D341Med (cell line): ENCODE data around the gene EIF4G1.

ENCODE experiments used
- DNase-seq: peaks from one replicate; pipeline ENCODE4 v3.0.0; 2012; ENCODE audit warnings: low spot score

The EIF4G1 gene

GRCh38 chr3:184307915-184308314, 6.5 kb upstream of the EIF4G1 start:
- DNase-seq: no peak

- DNase-seq: no peak
Observed at GRCh38 chr3:184308744-184309143, 5.7 kb upstream of the EIF4G1 start.

- DNase-seq: no peak
Observed at GRCh38 chr3:184311633-184312032, 2.8 kb upstream of the EIF4G1 start.

DNA sequence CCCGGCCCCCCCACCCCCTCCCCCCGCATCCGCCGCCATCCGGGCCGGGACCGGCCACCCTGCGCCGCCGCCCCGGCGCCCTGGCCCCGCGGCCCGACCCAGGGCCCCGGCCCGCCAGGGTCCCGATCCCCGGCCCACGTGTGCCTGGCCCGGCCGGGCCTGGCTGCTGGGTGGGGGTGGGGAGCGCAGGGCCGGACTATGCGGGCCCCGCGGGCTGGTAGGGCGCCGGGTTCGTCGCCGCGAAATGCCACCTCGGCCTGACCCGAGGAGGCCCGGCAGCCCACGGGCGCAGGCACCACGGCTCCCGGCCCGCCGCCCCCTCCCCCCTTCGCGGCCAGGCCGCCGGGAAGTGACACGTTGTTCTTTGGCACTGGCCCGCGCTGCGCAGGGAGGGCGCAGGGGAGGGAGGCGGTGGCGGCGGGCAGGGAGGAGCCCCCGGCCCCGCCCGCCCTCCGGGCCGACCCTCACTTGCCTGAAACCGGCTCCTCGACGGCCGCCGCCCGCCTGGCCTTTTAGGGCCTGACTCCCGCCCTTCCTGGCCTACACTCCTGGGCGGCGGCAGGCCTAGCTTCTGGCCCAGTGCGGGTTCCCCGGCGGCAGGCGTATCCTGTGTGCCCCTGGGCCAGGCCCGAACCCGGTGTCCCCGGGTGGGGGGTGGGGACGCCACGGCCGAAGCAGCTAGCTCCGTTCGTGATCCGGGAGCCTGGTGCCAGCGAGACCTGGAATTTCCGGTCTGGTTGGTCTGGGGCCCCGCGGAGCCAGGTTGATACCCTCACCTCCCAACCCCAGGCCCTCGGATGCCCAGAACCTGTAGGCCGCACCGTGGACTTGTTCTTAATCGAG, 515 bp downstream of the EIF4G1 start:
- peak; percentile 80 for DNase-seq

- no peak for DNase-seq
Observed at GRCh38 chr3:184315543-184315867, 1.1 kb downstream of the EIF4G1 start.

- DNase-seq: no peak
Observed at GRCh38 chr3:184315871-184316661, 1.7 kb downstream of the EIF4G1 start.

DNA sequence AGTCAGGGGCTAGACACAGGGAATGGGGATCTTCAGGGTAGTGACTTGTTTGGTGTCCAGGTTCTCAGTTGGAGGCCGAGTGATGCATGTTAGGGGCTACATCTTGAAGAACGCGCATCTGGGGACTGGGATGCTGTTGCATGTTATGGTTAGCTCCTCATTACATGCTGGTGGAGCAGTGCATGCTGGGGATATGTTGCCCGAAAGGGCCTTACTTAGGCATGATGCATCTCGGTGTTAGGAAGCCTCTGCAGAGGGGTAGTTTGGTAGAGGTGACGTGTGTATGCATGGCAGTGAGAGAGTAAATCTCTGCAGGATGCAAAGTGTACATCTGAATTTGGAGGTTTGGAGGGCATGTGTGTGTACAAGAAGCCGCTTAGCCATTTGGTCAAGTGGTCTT, 2.4 kb downstream of the EIF4G1 start:
- DNase-seq: no peak

DNA sequence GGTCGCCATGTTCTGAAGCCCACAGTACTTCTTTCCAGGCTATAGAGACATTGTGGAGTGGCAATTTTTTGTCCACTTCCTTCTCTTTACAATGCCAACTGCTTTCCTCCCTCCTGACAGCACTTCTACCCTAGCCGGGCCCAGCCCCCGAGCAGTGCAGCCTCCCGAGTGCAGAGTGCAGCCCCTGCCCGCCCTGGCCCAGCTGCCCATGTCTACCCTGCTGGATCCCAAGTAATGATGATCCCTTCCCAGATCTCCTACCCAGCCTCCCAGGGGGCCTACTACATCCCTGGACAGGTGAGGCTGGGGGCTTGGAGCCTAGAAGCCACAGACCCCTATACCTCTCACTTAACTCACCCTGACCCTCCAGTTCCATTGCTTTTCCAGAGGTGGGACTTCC, 2.8 kb downstream of the EIF4G1 start:
- no peak for DNase-seq

DNA sequence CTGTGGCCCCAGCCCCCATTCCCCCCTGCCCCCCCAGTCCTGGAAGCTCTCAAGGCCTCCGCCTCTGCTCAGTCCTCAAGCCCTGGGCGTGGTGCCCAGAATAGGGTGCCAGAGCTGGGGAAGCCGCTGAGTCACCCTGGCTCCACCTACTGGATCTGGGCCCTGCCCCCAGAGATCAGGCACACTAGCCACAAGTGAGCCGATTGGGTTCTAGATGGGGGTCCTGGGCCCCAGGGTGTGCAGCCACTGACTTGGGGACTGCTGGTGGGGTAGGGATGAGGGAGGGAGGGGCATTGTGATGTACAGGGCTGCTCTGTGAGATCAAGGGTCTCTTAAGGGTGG, 5.7 kb downstream of the EIF4G1 start:
- DNase-seq: peak; percentile 89

- DNase-seq: no peak
Observed at GRCh38 chr3:184321666-184322065, 7.3 kb downstream of the EIF4G1 start.

DNA sequence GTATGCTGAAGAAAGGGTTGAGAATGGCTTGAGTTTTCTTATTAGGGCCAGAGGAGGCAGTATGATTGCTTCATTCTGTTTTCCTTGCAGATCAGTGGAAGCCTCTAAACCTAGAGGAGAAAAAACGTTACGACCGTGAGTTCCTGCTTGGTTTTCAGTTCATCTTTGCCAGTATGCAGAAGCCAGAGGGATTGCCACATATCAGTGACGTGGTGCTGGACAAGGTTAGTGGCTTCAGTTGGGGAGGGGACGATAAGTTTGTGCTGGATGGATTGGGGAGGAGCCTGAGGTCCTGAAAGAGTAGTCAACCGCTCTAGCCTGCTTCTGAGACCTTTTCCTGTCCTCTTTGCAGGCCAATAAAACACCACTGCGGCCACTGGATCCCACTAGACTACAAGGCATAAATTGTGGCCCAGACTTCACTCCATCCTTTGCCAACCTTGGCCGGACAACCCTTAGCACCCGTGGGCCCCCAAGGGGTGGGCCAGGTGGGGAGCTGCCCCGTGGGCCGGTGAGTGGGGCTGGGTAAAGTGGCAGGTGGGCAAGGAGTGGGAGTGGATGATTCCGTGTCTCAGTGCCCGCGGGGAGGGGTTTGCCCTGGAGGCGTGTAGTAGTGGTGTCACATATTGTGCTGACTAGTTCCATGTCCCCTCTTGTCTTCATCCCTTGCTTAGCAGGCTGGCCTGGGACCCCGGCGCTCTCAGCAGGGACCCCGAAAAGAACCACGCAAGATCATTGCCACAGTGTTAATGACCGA, 8.5 kb downstream of the EIF4G1 start:
- DNase-seq: no peak

GRCh38 chr3:184323696-184324095, 9.3 kb downstream of the EIF4G1 start:
- no peak for DNase-seq

GRCh38 chr3:184325269-184325668, 10.9 kb downstream of the EIF4G1 start:
- no peak for DNase-seq

DNA sequence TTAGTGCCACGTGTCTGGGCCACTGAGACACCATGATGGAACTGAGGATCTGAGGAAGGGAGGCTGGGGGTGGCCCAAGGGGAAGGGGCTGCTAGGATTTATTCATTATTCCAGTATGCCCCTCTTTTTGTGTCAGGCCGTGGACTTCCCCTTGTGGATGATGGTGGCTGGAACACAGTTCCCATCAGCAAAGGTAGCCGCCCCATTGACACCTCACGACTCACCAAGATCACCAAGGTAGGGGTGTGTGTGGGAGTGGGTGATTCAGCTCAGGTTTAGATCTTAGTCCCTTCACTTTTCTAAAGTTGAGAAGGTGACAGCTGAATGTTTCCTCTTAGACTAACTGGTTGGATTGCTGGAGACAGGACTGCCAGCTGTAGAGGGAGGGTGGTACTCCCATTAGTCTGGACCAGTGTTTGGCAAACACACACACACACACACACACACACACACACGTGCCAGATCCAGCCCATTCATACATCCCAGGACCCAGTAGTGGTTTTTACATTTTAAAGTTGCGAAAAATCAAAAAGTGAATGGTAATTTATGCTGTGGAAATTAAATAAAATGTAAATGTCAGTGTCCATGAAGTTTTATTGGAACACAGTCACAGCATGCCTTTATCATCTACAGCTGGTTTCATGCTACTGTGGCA, 11.4 kb downstream of the EIF4G1 start:
- no peak for DNase-seq

DNA sequence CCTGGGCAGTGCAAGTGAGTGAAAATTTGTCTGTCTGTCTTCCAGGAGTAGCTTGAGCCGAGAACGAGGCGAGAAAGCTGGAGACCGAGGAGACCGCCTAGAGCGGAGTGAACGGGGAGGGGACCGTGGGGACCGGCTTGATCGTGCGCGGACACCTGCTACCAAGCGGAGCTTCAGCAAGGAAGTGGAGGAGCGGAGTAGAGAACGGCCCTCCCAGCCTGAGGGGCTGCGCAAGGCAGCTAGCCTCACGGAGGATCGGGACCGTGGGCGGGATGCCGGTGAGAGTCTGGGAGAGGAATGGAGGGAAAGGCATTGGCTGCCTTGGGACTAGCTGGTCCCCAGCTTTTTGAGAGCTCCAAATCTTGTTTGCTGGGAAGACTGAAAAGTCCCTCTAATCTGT, 12.8 kb downstream of the EIF4G1 start:
- no peak for DNase-seq

DNA sequence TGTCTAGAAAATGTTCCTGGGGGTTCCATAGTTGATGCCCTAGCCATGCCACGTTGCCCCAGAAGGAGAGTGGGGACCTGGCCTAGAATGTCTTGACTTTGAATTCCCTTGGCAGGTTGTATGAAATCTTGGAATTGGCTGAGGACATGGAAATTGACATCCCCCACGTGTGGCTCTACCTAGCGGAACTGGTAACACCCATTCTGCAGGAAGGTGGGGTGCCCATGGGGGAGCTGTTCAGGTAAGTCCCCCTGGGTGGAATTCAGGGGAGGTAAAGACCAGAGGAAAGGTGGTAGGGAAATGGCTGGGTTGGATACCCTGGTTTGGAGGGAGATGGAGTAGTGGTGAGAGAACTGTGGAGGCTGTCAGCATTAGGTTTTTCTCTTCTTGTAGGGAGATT, 14.1 kb downstream of the EIF4G1 start:
- no peak for DNase-seq

GRCh38 chr3:184332370-184333090, 18.1 kb downstream of the EIF4G1 start:
- no peak for DNase-seq

- DNase-seq: no peak
Observed at GRCh38 chr3:184333190-184333589, 18.8 kb downstream of the EIF4G1 start.

- no peak for DNase-seq
Observed at GRCh38 chr3:184333700-184334099, 19.3 kb downstream of the EIF4G1 start.

- no peak for DNase-seq
Observed at GRCh38 chr3:184334470-184335158, 20.2 kb downstream of the EIF4G1 start.

DNA sequence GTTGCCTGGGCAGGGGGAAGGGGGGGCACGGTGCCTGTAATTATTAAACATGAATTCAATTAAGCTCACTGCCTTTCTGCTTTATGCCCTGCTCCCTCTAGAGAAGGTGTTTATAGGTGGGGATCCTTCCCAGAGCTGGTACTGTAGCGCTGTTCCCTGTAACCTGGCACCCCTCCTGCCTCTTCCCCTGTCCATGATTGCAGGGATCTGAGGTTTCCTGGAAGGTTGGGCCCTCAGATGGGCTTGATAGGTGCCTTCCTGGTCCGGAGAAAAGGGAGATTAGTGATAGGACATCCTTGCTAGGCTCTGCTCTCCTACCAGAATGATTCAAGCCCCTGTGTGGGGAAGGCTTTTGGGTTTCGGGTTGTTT, 20.9 kb downstream of the EIF4G1 start:
- no peak for DNase-seq
